Astrocyte (in vitro differentiated cells and primary cell): Measurements from ENCODE around the gene TFF3.

ENCODE experiments used
- CTCF ChIP-seq: IDR thresholded peaks from 2 replicates; pipeline ENCODE4 v1.5.1; 2011; ENCODE audit warnings: low read depth, mild to moderate bottlenecking, inconsistent platforms, low read length, moderate library complexity; ENCODE audit not compliant: insufficient read depth
- EZH2 ChIP-seq: IDR thresholded peaks from 2 replicates; pipeline ENCODE4 v1.6.1; 2012; ENCODE audit warnings: mild to moderate bottlenecking, low read length, inconsistent platforms; ENCODE audit not compliant: insufficient read depth

DNA sequence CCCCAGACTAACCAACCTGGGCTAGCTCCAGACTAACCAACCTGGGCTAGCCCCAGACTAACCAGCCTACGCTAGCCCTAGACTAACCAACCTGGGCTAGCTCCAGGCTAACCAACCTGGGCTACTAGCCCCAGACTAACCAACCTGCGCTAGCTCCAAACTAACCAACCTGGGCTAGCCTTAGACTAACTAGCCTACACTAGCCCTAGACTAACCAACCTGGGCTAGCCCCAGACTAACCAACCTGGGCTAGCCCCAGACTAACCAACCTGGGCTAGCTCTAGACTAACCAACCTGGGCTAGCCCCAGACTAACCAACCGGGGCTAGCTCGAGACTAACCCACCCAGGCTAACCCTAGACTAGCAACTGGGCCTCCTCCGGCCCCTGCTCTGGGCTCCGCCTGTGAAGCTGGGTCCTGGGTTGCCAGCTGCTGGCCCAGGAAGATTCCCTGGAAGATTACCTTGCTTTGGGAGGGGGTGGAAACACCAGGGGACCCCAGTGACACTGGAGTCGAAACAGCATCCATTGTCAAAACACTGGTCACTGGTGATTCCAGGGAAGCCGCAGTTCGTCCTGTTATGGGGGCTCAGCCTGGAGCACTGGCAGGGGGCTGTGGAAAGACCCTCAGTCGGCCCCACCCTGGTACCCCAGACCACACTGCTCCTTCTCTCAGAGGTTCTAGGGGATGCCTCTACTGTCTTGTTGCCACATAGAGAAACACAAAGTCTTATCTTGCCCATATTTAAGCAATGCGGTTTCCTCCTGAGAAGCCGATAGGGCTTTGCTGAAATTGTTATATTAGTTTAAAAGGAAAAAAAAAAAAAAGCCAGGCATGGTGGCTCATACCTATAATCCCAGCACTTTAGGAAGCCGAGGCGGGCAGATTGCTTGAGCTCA lies 34.5 kb upstream of the TFF3 start:
- TF ChIP-seq CTCF, result no peak
- no peak for TF ChIP-seq EZH2
